OCI-LY7 (cell line): ENCODE results near the gene MYO16. TPM values are rescaled to one million over a fixed set of nuclear protein-coding genes. Genes with fewer than 3 reads are reported as not detected.

Experiments used
- BruUV-seq: library from RNA; stranded (reverse); fragments of 400-500 nt; replicated peaks from 2 replicates; lab custom pipeline; 2021; lab: Mats Ljungman, UMichigan
- CTCF ChIA-PET: fragments of 300-600 bp; sonication (Branson Sonifier 250); formaldehyde crosslinking; loops from one replicate; lab custom pipeline; 2022; ENCODE audit warnings: antibody characterized with exemption; ENCODE audit not compliant: unreplicated experiment; lab: Charles Lee
- POLR2A ChIA-PET: fragments of 300-600 bp; sonication (Branson Sonifier 250); formaldehyde crosslinking; loops from one replicate; lab custom pipeline; 2022; ENCODE audit warnings: antibody characterized with exemption; lab: Charles Lee
- DNase-seq: peaks from one replicate; pipeline ENCODE4 v3.0.0-alpha.2; 2015; ENCODE audit warnings: low spot score
- H2AFZ ChIP-seq: fragments of 200-600 bp; sonication (generic), shearing (Covaris generic); 2 replicates; pipeline ENCODE4 v1.6.1; 2014; ENCODE audit warnings: mild to moderate bottlenecking, antibody characterized with exemption, low read length, moderate library complexity
- H3K27ac ChIP-seq: fragments of 200-600 bp; sonication (generic); 2 replicates; pipeline ENCODE4 v1.5.1; 2014; ENCODE audit warnings: mixed run types, low read depth, mild to moderate bottlenecking, moderate library complexity, low read length, inconsistent platforms; ENCODE audit not compliant: poor library complexity, severe bottlenecking
- H3K36me3 ChIP-seq: fragments of 200-600 bp; sonication (generic); 2 replicates; pipeline ENCODE4 v1.6.1; 2014; ENCODE audit warnings: mild to moderate bottlenecking, antibody characterized with exemption, low read length, moderate library complexity, mixed read lengths; ENCODE audit not compliant: insufficient read depth
- H3K4me1 ChIP-seq: fragments of 200-600 bp; sonication (generic); 2 replicates; pipeline ENCODE4 v1.5.1; 2014; ENCODE audit warnings: mild to moderate bottlenecking, low read length; ENCODE audit not compliant: insufficient read depth, poor library complexity, severe bottlenecking
- H3K4me2 ChIP-seq: fragments of 200-600 bp; sonication (generic); 2 replicates; pipeline ENCODE4 v1.6.1; 2014; ENCODE audit warnings: mild to moderate bottlenecking, low read length
- H3K4me3 ChIP-seq: fragments of 200-600 bp; sonication (generic); 2 replicates; pipeline ENCODE4 v1.5.1; 2014; ENCODE audit warnings: mild to moderate bottlenecking, low read depth, low read length; ENCODE audit not compliant: poor library complexity, severe bottlenecking
- H3K79me2 ChIP-seq: fragments of 200-600 bp; sonication (generic); 2 replicates; pipeline ENCODE4 v1.6.1; 2016; ENCODE audit warnings: low read depth, mild to moderate bottlenecking, low read length, moderate library complexity, mixed read lengths; ENCODE audit not compliant: insufficient read depth
- H3K9me2 ChIP-seq: fragments of 200-600 bp; sonication (generic); 2 replicates; pipeline ENCODE4 v1.6.1; 2016; ENCODE audit warnings: mild to moderate bottlenecking, low read length, mixed read lengths; ENCODE audit not compliant: insufficient read depth
- H3K9me3 ChIP-seq: fragments of 200-600 bp; sonication (generic); 2 replicates; pipeline ENCODE4 v1.6.1; 2014; ENCODE audit warnings: mild to moderate bottlenecking, mixed run types, low read length, mixed read lengths
- H4K20me1 ChIP-seq: fragments of 200-600 bp; sonication (generic); 2 replicates; pipeline ENCODE4 v1.6.1; 2014; ENCODE audit warnings: mild to moderate bottlenecking, antibody characterized with exemption, low read length, moderate library complexity, mixed read lengths; ENCODE audit not compliant: insufficient read depth
- CTCF ChIP-seq: fragments of 200-600 bp; sonication (generic); conservative IDR thresholded peaks from 2 replicates; pipeline ENCODE4 v1.5.1; 2014; ENCODE audit warnings: mild to moderate bottlenecking, antibody characterized with exemption, low read length, moderate library complexity, mixed read lengths
- EZH2phosphoT487 ChIP-seq: fragments of 200-600 bp; sonication (generic); IDR thresholded peaks from 2 replicates; pipeline ENCODE4 v1.6.1; 2018; ENCODE audit warnings: low read depth, borderline replicate concordance, mild to moderate bottlenecking, mixed run types, antibody characterized with exemption, low read length, moderate library complexity, mixed read lengths
- intact Hi-C: fragments of 100-400 bp; cut with micrococcal nuclease; formaldehyde crosslinking; loops from one replicate; pipeline ENCODE4 v1.10.0; 2022; ENCODE audit not compliant: unreplicated experiment
- total RNA-seq, 2 experiments: library from RNA; depleted of rRNA in 1 of 2; stranded (reverse); fragments of >200 nt in 1 of 2; shearing (Covaris generic) in 1 of 2; gene quantifications; 2 replicates each; pipeline ENCODE4 v1.2.3, GENCODE V29; 2014 to 2022

Gene MYO16
- total RNA-seq, 2 experiments from 2014 or later: 0.06 TPM; not detected in 1

- TF ChIP-seq CTCF (no peak), EZH2phosphoT487 (no peak)
- Histone ChIP-seq H3K79me2 (no peaks in the 10 kb centered on the region), H4K20me1 (no peaks in the 10 kb centered on the region), H3K4me3 (no peak overlapping the region), H3K4me2 (no peak overlapping the region), H3K4me1 (no peaks in the 10 kb centered on the region), H3K9me2 (no peaks in the 10 kb centered on the region), H3K36me3 (no peaks in the 10 kb centered on the region), H3K27ac (no peak overlapping the region), H3K9me3 (no peaks in the 10 kb centered on the region), H2AFZ (no peak overlapping the region)
- POLR2A ChIA-PET: interaction anchor here (0.6 kb wide), 1 partner anchor 1159 kb away, joined by 3 read pairs; no protein-coding TSS in a partner anchor
- DNase-seq: no peak
- intact Hi-C loops: loop anchor here (2.0 to 5.0 kb wide), 2 partner anchors 175 to 1157 kb away; no protein-coding TSS in a partner anchor
- BruUV-seq: no TSS peak
- CTCF ChIA-PET: no interaction called here
Measured at GRCh38 chr13:108960006-108960405, 330.6 kb downstream of the MYO16 start.

- Histone ChIP-seq H3K27ac (no peak overlapping the region), H3K4me3 (no peak overlapping the region), H3K36me3 (no peaks in the 10 kb centered on the region), H3K79me2 (no peaks in the 10 kb centered on the region), H4K20me1 (no peaks in the 10 kb centered on the region), H3K9me2 (no peaks in the 10 kb centered on the region), H3K9me3 (no peaks in the 10 kb centered on the region), H3K4me1 (no peaks in the 10 kb centered on the region), H2AFZ (no peak overlapping the region), H3K4me2 (no peak overlapping the region)
- intact Hi-C loops: loop anchor here (1.0 to 5.0 kb wide), 3 partner anchors 173 to 1156 kb away; no protein-coding TSS in a partner anchor
- peak; percentile 79 for TF ChIP-seq CTCF
- TF ChIP-seq EZH2phosphoT487: no peak
- no TSS peak for BruUV-seq
- ChIA-PET CTCF (no interaction called here), POLR2A (interaction anchor here (0.8 to 1.1 kb wide), 2 partner anchors 9 to 174 kb away, joined by 3 read pairs; no protein-coding TSS in a partner anchor)
- DNase-seq: peak; percentile 47
Measured at GRCh38 chr13:108961542-108962125, 332.2 kb downstream of the MYO16 start.

GRCh38 chr13:108962654-108963053 lies 333.2 kb downstream of the MYO16 start:
- Histone ChIP-seq H4K20me1 (no peaks in the 10 kb centered on the region), H3K27ac (no peak overlapping the region), H3K36me3 (no peaks in the 10 kb centered on the region), H2AFZ (no peak overlapping the region), H3K79me2 (no peaks in the 10 kb centered on the region), H3K9me2 (no peaks in the 10 kb centered on the region), H3K4me2 (no peak overlapping the region), H3K4me3 (no peak overlapping the region), H3K9me3 (no peaks in the 10 kb centered on the region), H3K4me1 (no peaks in the 10 kb centered on the region)
- POLR2A ChIA-PET: no interaction called here
- CTCF ChIA-PET: no interaction called here
- no TSS peak for BruUV-seq
- intact Hi-C loops: loop anchor here (5.0 kb wide), 1 partner anchor 1155 kb away; no protein-coding TSS in a partner anchor
- TF ChIP-seq CTCF: no peak
- no peak for TF ChIP-seq EZH2phosphoT487
- DNase-seq: no peak
